ENCODE data around the gene KRT35.

KRT35 gene

DNA sequence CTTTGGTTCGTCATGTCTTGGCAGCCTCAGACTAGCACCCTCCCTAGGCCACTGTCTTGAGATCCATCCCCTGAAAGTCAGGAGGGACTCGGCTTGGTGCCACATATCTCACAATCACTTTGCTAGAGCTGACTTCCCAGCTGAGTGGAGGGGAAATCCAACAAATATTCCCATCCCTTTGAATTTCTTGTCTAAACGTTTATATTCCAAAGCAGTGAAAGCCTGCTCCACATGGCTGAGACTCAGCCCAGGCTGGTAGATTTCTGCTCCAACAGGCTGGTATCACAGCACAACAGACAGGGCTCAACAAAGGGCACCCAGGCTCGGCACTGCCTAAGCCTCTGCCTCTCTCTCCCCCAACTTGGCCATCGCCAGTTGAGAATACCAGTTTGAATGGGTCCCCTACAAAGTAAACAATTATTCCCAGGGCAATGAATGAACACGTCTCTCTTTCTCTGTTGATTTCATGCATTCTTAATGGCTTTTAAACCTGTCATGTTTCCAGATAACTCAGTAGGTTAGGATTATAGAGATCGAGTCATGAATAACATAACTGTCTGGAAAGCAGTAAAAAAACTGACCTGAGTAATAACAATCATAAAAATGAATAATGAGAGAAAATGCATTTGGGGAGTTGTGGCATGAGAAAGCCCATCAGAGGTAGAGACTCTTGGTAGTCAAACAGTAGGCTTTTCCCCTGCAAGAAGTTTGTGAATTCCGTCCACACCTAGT is 23.5 kb upstream of the KRT35 start:
- Histone ChIP-seq H3F3A (ENCODE audit: control insufficient read depth, insufficient read depth) (no peaks in the 10 kb centered on the region), H3K27ac (ENCODE audit: low read depth, low read length) (no peak overlapping the region)

GRCh38 chr17:41503202-41503601 is 22.3 kb upstream of the KRT35 start:
- Histone ChIP-seq H3K36me3 (ENCODE audit: control insufficient read depth, low read length) (no peaks in the 10 kb centered on the region), H3K79me2 (ENCODE audit: control insufficient read depth, low read length) (no peaks in the 10 kb centered on the region), H3K27ac (ENCODE audit: low read depth, low read length) (no peak overlapping the region), H3F3A (ENCODE audit: control insufficient read depth, insufficient read depth) (no peaks in the 10 kb centered on the region), H3K4me3 (ENCODE audit: low read length) (no peak overlapping the region), H3K4me2 (ENCODE audit: low read length) (no peak overlapping the region), H3K4me1 (ENCODE audit: control insufficient read depth, low read length) (peaks cover 3% of the 10 kb centered on the region; the same call in 1 of the 2 replicates), H3K9me3 (ENCODE audit: control insufficient read depth, insufficient read depth, low read length) (no peaks in the 10 kb centered on the region), H4K20me1 (ENCODE audit: control insufficient read depth, insufficient read depth, low read depth, low read length) (no peaks in the 10 kb centered on the region), H3K27me3 (ENCODE audit: control insufficient read depth, low read length) (no peaks in the 10 kb centered on the region), H3K9me2 (replicated peaks; ENCODE audit: control insufficient read depth, low read length) (no peaks in the 10 kb centered on the region)
- TF ChIP-seq EZH2phosphoT487 (IDR thresholded peaks at IDR 0.05; ENCODE audit: borderline replicate concordance, low read length), result no peak
- TF ChIP-seq CTCF (IDR thresholded peaks at IDR 0.05; ENCODE audit: low read depth, low read length, poor library complexity, severe bottlenecking), result no peak

More for the DNA sequence above, 23.5 kb upstream of the KRT35 start:
- TF ChIP-seq CTCF (IDR thresholded peaks at IDR 0.05; ENCODE audit: low read depth, low read length, poor library complexity, severe bottlenecking), result no peak
- no peak for TF ChIP-seq EZH2phosphoT487 (IDR thresholded peaks at IDR 0.05; ENCODE audit: borderline replicate concordance, low read length)
- H3K4me2 ChIP-seq (ENCODE audit: low read length), result no peak overlapping the region
- H4K20me1 ChIP-seq (ENCODE audit: control insufficient read depth, insufficient read depth, low read depth, low read length), result no peaks in the 10 kb centered on the region
- H3K36me3 ChIP-seq (ENCODE audit: control insufficient read depth, low read length), result no peaks in the 10 kb centered on the region
- no peaks in the 10 kb centered on the region for H3K27me3 ChIP-seq (ENCODE audit: control insufficient read depth, low read length)
- no peaks in the 10 kb centered on the region for H3K4me1 ChIP-seq (ENCODE audit: control insufficient read depth, low read length)
- H3K9me3 ChIP-seq (ENCODE audit: control insufficient read depth, insufficient read depth, low read length), result no peaks in the 10 kb centered on the region
- H3K4me3 ChIP-seq (ENCODE audit: low read length), result no peak overlapping the region
- no peaks in the 10 kb centered on the region for H3K9me2 ChIP-seq (replicated peaks; ENCODE audit: control insufficient read depth, low read length)
- H3K79me2 ChIP-seq (ENCODE audit: control insufficient read depth, low read length), result no peaks in the 10 kb centered on the region

GRCh38 chr17:41500131-41500911 is 19.4 kb upstream of the KRT35 start:
- H3K79me2 ChIP-seq (ENCODE audit: control insufficient read depth, low read length), result no peaks in the 10 kb centered on the region

More at GRCh38 chr17:41500131-41500911, 19.4 kb upstream of the KRT35 start:
- H3K36me3 ChIP-seq (ENCODE audit: control insufficient read depth, low read length), result no peaks in the 10 kb centered on the region
- H3K4me3 ChIP-seq (ENCODE audit: low read length), result no peak overlapping the region
- H3F3A ChIP-seq (ENCODE audit: control insufficient read depth, insufficient read depth), result no peaks in the 10 kb centered on the region
- H3K4me1 ChIP-seq (ENCODE audit: control insufficient read depth, low read length), result peaks cover 10% of the 10 kb centered on the region
- H4K20me1 ChIP-seq (ENCODE audit: control insufficient read depth, insufficient read depth, low read depth, low read length), result no peaks in the 10 kb centered on the region
- no peaks in the 10 kb centered on the region for H3K9me3 ChIP-seq (ENCODE audit: control insufficient read depth, insufficient read depth, low read length)
- no peak overlapping the region for H3K27ac ChIP-seq (ENCODE audit: low read depth, low read length)
- no peaks in the 10 kb centered on the region for H3K27me3 ChIP-seq (ENCODE audit: control insufficient read depth, low read length)
- no peak for TF ChIP-seq EZH2phosphoT487 (IDR thresholded peaks at IDR 0.05; ENCODE audit: borderline replicate concordance, low read length)
- TF ChIP-seq CTCF (IDR thresholded peaks at IDR 0.05; ENCODE audit: low read depth, low read length, poor library complexity, severe bottlenecking), result no peak
- no peak overlapping the region for H3K4me2 ChIP-seq (ENCODE audit: low read length)
- H3K9me2 ChIP-seq (replicated peaks; ENCODE audit: control insufficient read depth, low read length), result no peaks in the 10 kb centered on the region

Measured in DOHH2 (cell line).